GM12878 (cell line): ENCODE data around the gene SP4. TPM values are rescaled to one million over a fixed set of nuclear protein-coding genes. Genes with fewer than 3 reads are reported as not detected.

ENCODE experiments used
- ATAC-seq: fragments of 200-7000 bp; cut with Tn5 transposase; 3 replicates; pipeline ENCODE4 v1.9.1; 2020; ENCODE audit warnings: mild to moderate bottlenecking, moderate library complexity
- BruUV-seq: library from RNA; stranded (reverse); fragments of 400-500 nt; replicated peaks from 2 replicates; lab custom pipeline; 2021; lab: Mats Ljungman, UMichigan
- CTCF ChIA-PET: fragments of 300-600 bp; sonication (Branson Sonifier 250); formaldehyde crosslinking; extraction: SDS; loops from one replicate; lab custom pipeline; 2021; ENCODE audit warnings: inconsistent platforms; lab: Yijun Ruan, JAX
- POLR2A ChIA-PET: fragments of 350-600 bp; formaldehyde crosslinking; extraction: SDS; loops from one replicate; lab custom pipeline; 2021; ENCODE audit warnings: inconsistent platforms; lab: Charles Lee
- RAD21 ChIA-PET: fragments of 300-600 bp; sonication (Branson Sonifier 250); formaldehyde crosslinking; loops from one replicate; lab custom pipeline; 2023; ENCODE audit warnings: antibody characterized with exemption; ENCODE audit not compliant: unreplicated experiment; lab: Charles Lee
- SMC1A ChIA-PET: fragments of 300-600 bp; sonication (Branson Sonifier 250); formaldehyde crosslinking; loops from one replicate; lab custom pipeline; 2023; ENCODE audit not compliant: unreplicated experiment, uncharacterized antibody; lab: Charles Lee
- DNase-seq: peaks from one replicate; pipeline ENCODE4 v3.0.0-alpha.2; 2011; ENCODE audit warnings: low read depth, low spot score
- FAIRE-seq: peaks from 3 replicates; lab custom pipeline; 2011; peaks lifted over from hg19 to GRCh38; lab: Jason Lieb, UNC
- H2AFZ ChIP-seq: 2 replicates; pipeline ENCODE4 v1.6.0; 2011; ENCODE audit warnings: low read depth, low read length, control low read depth; ENCODE audit not compliant: control insufficient read depth
- H3K27ac ChIP-seq: 2 replicates; pipeline ENCODE4 v1.5.1; 2011; ENCODE audit warnings: control low read depth; ENCODE audit not compliant: control insufficient read depth, insufficient read depth
- H3K27me3 ChIP-seq, 2 experiments: replicated peaks in 1 of 2; 2 replicates each; pipeline versions ENCODE4 v1.6.0 to v1.6.1; 2011; ENCODE audit warnings: low read length in 1 of 2; ENCODE audit not compliant: control insufficient read depth in 2 of 2, insufficient read depth in 2 of 2
- H3K36me3 ChIP-seq, 2 experiments: 2 replicates each; pipeline ENCODE4 v1.5.1; 2011; ENCODE audit warnings: low read length in 1 of 2; ENCODE audit not compliant: control insufficient read depth in 2 of 2, insufficient read depth in 2 of 2
- H3K4me1 ChIP-seq: 2 replicates; pipeline ENCODE4 v1.6.1; 2011; ENCODE audit warnings: mild to moderate bottlenecking, low read length, moderate library complexity, mixed read lengths; ENCODE audit not compliant: control insufficient read depth, insufficient read depth
- H3K4me2 ChIP-seq: 2 replicates; pipeline ENCODE4 v1.6.0; 2011; ENCODE audit warnings: control low read depth; ENCODE audit not compliant: control insufficient read depth, insufficient read depth
- H3K4me3 ChIP-seq: fragments of 200-600 bp; sonication (generic); 2 replicates; pipeline ENCODE4 v1.5.1; 2016
- H3K79me2 ChIP-seq: 2 replicates; pipeline ENCODE4 v1.6.0; 2011; ENCODE audit warnings: low read length; ENCODE audit not compliant: control insufficient read depth, insufficient read depth
- H3K9ac ChIP-seq: 2 replicates; pipeline ENCODE4 v1.8.0; 2011; ENCODE audit warnings: low read length, control low read depth, mixed read lengths; ENCODE audit not compliant: control insufficient read depth, insufficient read depth
- H3K9me3 ChIP-seq: replicated peaks from 3 replicates; pipeline ENCODE4 v1.5.1; 2011; ENCODE audit warnings: mild to moderate bottlenecking, low read length; ENCODE audit not compliant: control insufficient read depth, insufficient read depth
- H4K20me1 ChIP-seq: 2 replicates; pipeline ENCODE4 v1.6.0; 2011; ENCODE audit not compliant: control insufficient read depth, insufficient read depth
- BHLHE40 ChIP-seq, 2 experiments: fragments of 450-650 bp in 1 of 2; IDR thresholded peaks; 2 replicates each; pipeline ENCODE4 v1.6.1; 2011 to 2017; ENCODE audit warnings: low read depth in 2 of 2, borderline replicate concordance in 1 of 2, improper control_type of control experiment in 1 of 2, low read length in 1 of 2, mild to moderate bottlenecking in 1 of 2
- CHD4 ChIP-seq: fragments of 200-600 bp; sonication (generic); IDR thresholded peaks from 2 replicates; pipeline ENCODE4 v1.6.1; 2016; ENCODE audit warnings: mild to moderate bottlenecking
- CREB1 ChIP-seq: IDR thresholded peaks from 2 replicates; pipeline ENCODE4 v1.6.1; 2012; ENCODE audit warnings: low read depth, mild to moderate bottlenecking, inconsistent platforms
- FOXM1 ChIP-seq: IDR thresholded peaks from 2 replicates; pipeline ENCODE4 v1.6.1; 2012; ENCODE audit warnings: low read depth, mild to moderate bottlenecking, inconsistent platforms, low read length, moderate library complexity
- HDAC6 ChIP-seq: fragments of 200-600 bp; sonication (generic); IDR thresholded peaks from one replicate; pipeline ENCODE4 v1.8.0; 2017; ENCODE audit warnings: antibody characterized with exemption; ENCODE audit not compliant: unreplicated experiment
- KAT2A ChIP-seq: conservative IDR thresholded peaks from 2 replicates; pipeline ENCODE4 v1.6.1; 2011; ENCODE audit warnings: low read depth, low read length; ENCODE audit not compliant: control insufficient read depth
- KLF5 ChIP-seq: fragments of 450-650 bp; IDR thresholded peaks from 2 replicates; pipeline ENCODE4 v1.6.1; 2014; ENCODE audit warnings: mild to moderate bottlenecking; ENCODE audit not compliant: partially characterized antibody
- NR2F1 ChIP-seq: fragments of 450-650 bp; conservative IDR thresholded peaks from 2 replicates; pipeline ENCODE4 v1.6.1; 2017; ENCODE audit warnings: mild to moderate bottlenecking
- RBBP5 ChIP-seq: fragments of 200-600 bp; sonication (generic); conservative IDR thresholded peaks from 2 replicates; pipeline ENCODE4 v1.6.1; 2016
- SIX5 ChIP-seq: IDR thresholded peaks from 2 replicates; pipeline ENCODE4 v1.6.1; 2011; ENCODE audit warnings: mild to moderate bottlenecking, low read depth, low read length, moderate library complexity; ENCODE audit not compliant: severe bottlenecking
- SMAD5 ChIP-seq: IDR thresholded peaks from 2 replicates; pipeline ENCODE4 v1.6.1; 2016; ENCODE audit warnings: antibody characterized with exemption, low read depth
- WGBS: methylation state at CpG from one replicate; pipeline ENCODE4 v1.1.6; 2016; ENCODE audit warnings: low lambda C conversion rate; ENCODE audit not compliant: insufficient replicate concordance, insufficient coverage; ENCODE audit errors: missing lambda C conversion rate; 5-methylcytosine and 5-hydroxymethylcytosine counted together
- in situ Hi-C: fragments of 300-500 bp; cut with MboI; formaldehyde crosslinking; loops from 9 replicates; pipeline ENCODE4 v1.14.3; 2018; ENCODE audit warnings: mixed read lengths
- intact Hi-C: fragments of 100-400 bp; cut with micrococcal nuclease; formaldehyde crosslinking; loops from one replicate; pipeline ENCODE4 v1.14.2; 2022; ENCODE audit not compliant: unreplicated experiment
- polyA plus RNA-seq, 11 experiments: library from polyadenylated mRNA; depleted of rRNA in 4 of 11; unstranded in 6 of 11; stranded (reverse) in 5 of 11; fragments of >200 nt; fragmentation: Nextera tagmentation in 4 of 11; fragmentation: Illumina TruSeq in 1 of 11; extraction: Ambion mirVana in 4 of 11; extraction: Trizol in 1 of 11; gene quantifications; 1 replicate in 1 of 11; 2 replicates in 10 of 11; pipeline versions ENCODE4 v1.2.1 to v1.2.3, GENCODE V29; 2011 to 2016; ENCODE audit warnings: inconsistent platforms in 2 of 11, missing spikeins in 2 of 11, low read depth in 1 of 11
- total RNA-seq, 4 experiments: library from RNA; depleted of rRNA in 3 of 4; stranded (reverse); fragments of >200 nt in 3 of 4; fragmentation: Illumina TruSeq in 1 of 4; extraction: Trizol in 1 of 4; gene quantifications; 2 replicates each; pipeline versions ENCODE4 v1.2.1 to v1.2.3, GENCODE V29; 2013 to 2021
- TF ChIP-seq, protein P1 (sequence below): fragments of 450-650 bp; conservative IDR thresholded peaks from 2 replicates; pipeline ENCODE4 v1.6.1; 2017; ENCODE audit warnings: mild to moderate bottlenecking, moderate library complexity

The SP4 gene
- total and polyA plus RNA-seq, 10 of the 15 experiments (the other 5 are each of a cell fraction or from before 2014, with no cell fraction given), result 6.2 to 32.4 (median 16.1) TPM

DNA sequence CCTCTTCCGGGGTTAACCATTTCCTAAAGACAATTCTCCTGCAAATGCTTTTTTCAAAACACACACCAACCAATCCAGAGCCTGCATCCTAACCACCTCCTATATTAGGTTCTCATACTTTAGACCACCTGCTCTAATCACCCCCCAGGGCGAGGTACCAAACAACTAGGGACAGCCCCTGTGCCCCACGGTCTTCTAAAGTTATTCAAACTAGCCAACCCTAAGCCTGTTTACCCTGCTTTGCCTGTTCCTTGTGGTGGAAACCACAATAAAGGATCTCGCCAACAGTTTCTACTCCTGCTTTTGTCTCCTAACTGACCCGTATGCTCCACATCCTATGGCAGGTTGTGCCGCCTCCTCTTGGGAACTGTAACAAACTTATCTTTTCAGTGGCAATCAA lies 21.1 kb downstream of the SP4 start:
- Histone ChIP-seq H3K9me3 (peaks cover 8% of the 10 kb centered on the region; the same call in 2 of the 3 replicates), H2AFZ (no peak overlapping the region), H3K79me2 (no peaks in the 10 kb centered on the region), H3K4me2 (no peak overlapping the region), H4K20me1 (no peaks in the 10 kb centered on the region), H3K27me3 (no peaks in the 10 kb centered on the region), H3K4me1 (no peaks in the 10 kb centered on the region), H3K36me3 (no peaks in the 10 kb centered on the region), H3K4me3 (no peak overlapping the region), H3K9ac (no peak overlapping the region), H3K27ac (no peak overlapping the region)
- no peak for ATAC-seq
- in situ Hi-C loops (no loop called here), intact Hi-C loops (no loop called here)
- 75% methylated on average over 6 of the region's 6 CpGs for WGBS
- CTCF ChIA-PET, result no interaction called here
- POLR2A ChIA-PET, result no interaction called here
- RAD21 ChIA-PET, result interaction anchor here (1.0 kb wide), 1 partner anchor 192 kb away, joined by 3 read pairs; no protein-coding TSS in a partner anchor
- SMC1A ChIA-PET, result interaction anchor here (1.1 to 6.2 kb wide), 4 partner anchors 7 to 104 kb away, joined by 3 to 43 read pairs (median 6); no protein-coding TSS in a partner anchor
- BruUV-seq, result no TSS peak
- TF ChIP-seq SMAD5 (no peak), BHLHE40 (IDR thresholded peaks at IDR 0.05; ENCODE audit: borderline replicate concordance in 1 of 2, low read depth in 2 of 2, low read length in 1 of 2) (no peak), KAT2A (no peak), SIX5 (no peak), HDAC6 (no peak), KLF5 (no peak), CREB1 (no peak), CHD4 (no peak), RBBP5 (no peak)
- no peak for FAIRE-seq
- no peak for DNase-seq

DNA sequence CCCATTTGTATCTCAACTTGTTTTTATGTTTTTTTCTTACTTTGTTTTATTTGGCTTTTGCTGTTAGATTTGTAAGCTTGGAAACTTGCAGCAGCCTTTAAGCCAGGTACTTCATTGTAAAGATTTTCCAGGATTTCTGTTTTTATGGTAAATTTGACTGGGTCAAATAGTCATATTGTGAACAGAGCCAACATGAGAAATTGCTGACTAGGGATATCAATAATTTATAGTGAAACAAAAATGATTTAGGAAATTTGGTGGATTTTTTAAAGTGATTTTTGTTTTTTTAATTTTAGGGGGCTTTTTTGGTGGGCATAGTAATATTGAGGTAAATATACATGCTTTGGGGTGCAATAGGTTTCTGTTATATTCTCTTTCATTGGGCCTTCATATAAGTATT lies 22.2 kb downstream of the SP4 start:
- no peak overlapping the region for H2AFZ ChIP-seq
- no peak for DNase-seq
- ATAC-seq, result no peak
- no peak overlapping the region for H3K4me2 ChIP-seq
- H3K9me3 ChIP-seq, result peaks cover 12% of the 10 kb centered on the region
- FAIRE-seq, result no peak
- H3K9ac ChIP-seq, result no peak overlapping the region
- ChIA-PET POLR2A (interaction anchor here (1.1 kb wide), 1 partner anchor 10 kb away, joined by 3 read pairs; no protein-coding TSS in a partner anchor), RAD21 (interaction anchor here (0.6 kb wide), 1 partner anchor 1547 kb away, joined by 4 read pairs; no protein-coding TSS in a partner anchor), CTCF (no interaction called here), SMC1A (interaction anchor here (1.7 to 6.2 kb wide), 3 partner anchors 9 to 21 kb away, joined by 3 to 43 read pairs (median 8); no protein-coding TSS in a partner anchor)
- H3K36me3 ChIP-seq, result peaks cover 0 to 2% of the 10 kb centered on the region in 2 experiments; a peak in 1 of 4 replicates
- BruUV-seq, result no TSS peak
- no peaks in the 10 kb centered on the region for H3K27me3 ChIP-seq
- no peaks in the 10 kb centered on the region for H3K79me2 ChIP-seq
- H4K20me1 ChIP-seq, result no peaks in the 10 kb centered on the region
- no peak overlapping the region for H3K4me3 ChIP-seq
- intact Hi-C loops, result no loop called here
- no peak for TF ChIP-seq FOXM1
- TF ChIP-seq, protein P1, sequence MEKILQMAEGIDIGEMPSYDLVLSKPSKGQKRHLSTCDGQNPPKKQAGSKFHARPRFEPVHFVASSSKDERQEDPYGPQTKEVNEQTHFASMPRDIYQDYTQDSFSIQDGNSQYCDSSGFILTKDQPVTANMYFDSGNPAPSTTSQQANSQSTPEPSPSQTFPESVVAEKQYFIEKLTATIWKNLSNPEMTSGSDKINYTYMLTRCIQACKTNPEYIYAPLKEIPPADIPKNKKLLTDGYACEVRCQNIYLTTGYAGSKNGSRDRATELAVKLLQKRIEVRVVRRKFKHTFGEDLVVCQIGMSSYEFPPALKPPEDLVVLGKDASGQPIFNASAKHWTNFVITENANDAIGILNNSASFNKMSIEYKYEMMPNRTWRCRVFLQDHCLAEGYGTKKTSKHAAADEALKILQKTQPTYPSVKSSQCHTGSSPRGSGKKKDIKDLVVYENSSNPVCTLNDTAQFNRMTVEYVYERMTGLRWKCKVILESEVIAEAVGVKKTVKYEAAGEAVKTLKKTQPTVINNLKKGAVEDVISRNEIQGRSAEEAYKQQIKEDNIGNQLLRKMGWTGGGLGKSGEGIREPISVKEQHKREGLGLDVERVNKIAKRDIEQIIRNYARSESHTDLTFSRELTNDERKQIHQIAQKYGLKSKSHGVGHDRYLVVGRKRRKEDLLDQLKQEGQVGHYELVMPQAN, result no peak
- TF ChIP-seq NR2F1, result no peak
- in situ Hi-C loops, result no loop called here
- H3K27ac ChIP-seq, result no peak overlapping the region
- no peaks in the 10 kb centered on the region for H3K4me1 ChIP-seq
